GM18873 (cell line): ENCODE measurements around the gene HIP1.
"Not testable (repeated sequence)": the region's sequence is repeated elsewhere in the genome, so short reads cannot be mapped to it uniquely, and the experiment has no call there.

Experiments
- ATAC-seq: cut with Tn5 transposase; IDR thresholded peaks from one replicate; pipeline ENCODE4 v1.9.1; 2021; ENCODE audit warnings: mild to moderate bottlenecking, moderate library complexity, moderate number of reproducible peaks; ENCODE audit not compliant: unreplicated experiment, low FRiP score

HIP1 gene

DNA sequence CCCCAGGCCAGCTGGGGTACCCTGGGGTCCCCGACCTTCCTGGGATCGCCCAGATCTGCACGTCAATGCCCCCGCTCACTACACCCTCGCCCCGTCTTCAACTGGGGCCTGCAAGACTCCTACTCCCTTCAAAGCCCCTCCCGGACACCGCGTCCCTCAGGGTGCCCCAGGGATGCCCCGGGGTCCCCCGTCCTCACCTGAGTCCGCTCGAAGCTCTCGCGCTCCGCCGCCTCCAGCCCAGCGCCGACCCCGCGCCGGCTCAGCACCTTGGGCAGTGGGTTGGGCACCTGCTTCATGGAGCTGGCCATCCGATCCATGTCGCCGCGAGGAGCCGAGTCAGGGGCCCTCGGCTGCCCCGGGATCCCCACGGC is at the start of gene HIP1:
TSS of gene HIP1 (minus strand) at position 338 of the 371 bp plus-strand sequence. CDS start at position 317, 21 bp downstream.
- ATAC-seq: no peak

DNA sequence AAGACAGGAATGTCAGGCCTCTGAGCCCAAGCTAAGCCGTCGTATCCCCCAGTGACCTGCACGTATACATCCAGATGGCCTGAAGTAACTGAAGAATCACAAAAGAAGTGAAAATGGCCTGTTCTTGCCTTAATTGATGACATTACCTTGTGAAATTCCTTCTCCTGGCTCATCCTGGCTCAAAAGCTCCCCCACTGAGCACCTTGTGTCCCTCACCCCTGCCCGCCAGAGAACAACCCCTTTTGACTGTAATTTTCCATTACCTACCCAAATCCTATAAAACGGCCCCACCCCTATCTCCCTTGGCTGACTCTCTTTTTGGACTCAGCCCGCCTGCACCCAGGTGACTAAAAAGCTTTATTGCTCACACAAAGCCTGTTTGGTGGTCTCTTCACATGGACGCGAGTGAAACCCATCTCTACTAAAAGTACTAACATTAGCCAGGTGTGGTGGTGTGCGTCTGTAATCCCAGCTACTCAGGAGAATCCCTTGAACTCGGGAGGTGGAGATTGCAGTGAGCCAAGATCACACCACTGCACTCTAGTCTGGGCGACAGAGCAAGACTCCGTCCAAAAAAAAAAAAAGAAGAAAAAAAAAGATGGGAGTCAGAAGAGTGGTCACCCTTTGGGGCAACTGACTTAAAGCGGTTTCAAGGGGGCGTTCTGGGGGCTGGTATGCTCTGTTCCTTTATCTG is 49.6 kb upstream of the HIP1 start:
- ATAC-seq: not testable (repeated sequence)

DNA sequence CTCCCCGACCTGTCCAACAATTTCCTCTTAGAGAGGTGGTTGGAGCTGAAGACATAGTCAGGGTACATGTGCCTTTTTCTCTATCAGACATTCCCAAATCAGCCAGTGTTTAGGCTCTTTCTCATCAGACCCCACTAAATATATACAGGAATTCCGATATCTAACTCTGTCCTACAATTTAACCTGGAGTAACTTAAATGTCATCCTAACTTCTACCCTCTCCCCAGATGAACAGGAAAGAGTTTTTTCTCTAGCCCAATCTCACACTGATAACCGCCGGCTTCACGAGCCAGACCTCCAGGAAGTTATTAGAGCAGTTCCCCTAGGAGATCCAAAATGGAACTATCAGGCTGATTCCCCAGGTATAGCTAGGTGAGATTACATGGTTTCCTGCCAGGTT is 44.3 kb upstream of the HIP1 start:
- ATAC-seq: not testable (repeated sequence)

DNA sequence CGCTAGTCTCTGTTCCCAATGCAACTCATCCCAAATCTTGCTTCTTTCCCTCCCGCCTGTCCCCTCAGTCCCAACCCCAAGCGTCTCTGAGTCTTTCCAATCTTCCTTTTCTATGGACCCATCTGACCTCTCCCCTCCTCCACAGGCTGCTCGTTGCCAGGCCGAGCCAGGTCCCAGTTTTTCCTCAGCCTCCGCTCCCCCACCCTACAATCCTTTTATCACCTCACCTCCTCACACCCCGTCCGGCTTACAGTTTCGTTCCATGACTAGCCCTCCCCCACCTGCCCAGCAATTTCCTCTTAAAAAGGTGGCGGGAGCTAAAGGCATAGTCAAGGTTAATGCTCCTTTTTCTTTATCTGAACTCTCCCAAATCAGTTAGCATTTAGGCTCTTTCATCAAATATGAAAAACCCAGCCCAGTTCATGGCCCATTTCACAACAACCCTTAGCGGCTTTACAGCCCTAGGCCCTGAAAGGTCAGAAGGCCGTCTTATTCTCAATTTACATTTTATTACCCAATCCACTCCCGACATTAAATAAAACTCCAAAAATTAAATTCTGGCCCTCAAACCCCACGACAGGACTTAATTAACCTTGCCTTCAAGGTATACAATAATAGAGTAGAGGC is 42.0 kb upstream of the HIP1 start:
- not testable (repeated sequence) for ATAC-seq

DNA sequence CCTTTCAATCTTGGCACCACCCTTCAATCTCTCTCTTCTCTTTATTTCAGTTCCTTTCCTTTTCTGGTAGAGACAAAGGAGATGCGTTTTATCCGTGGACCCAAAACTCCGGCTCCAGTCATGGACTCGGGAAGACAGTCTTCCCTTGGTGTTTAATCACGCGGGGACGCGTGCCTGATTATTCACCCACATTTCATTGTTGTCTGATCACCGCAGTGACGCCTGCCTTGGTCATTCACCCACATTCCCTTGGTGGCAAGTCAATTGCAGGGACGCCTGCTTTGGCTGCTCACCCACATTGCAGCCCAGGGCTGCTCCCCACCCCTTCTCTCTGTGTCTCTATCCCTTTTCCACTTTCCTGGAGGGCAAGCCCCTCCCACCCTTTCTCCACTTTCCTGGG is 40.8 kb upstream of the HIP1 start:
- not testable (repeated sequence) for ATAC-seq

DNA sequence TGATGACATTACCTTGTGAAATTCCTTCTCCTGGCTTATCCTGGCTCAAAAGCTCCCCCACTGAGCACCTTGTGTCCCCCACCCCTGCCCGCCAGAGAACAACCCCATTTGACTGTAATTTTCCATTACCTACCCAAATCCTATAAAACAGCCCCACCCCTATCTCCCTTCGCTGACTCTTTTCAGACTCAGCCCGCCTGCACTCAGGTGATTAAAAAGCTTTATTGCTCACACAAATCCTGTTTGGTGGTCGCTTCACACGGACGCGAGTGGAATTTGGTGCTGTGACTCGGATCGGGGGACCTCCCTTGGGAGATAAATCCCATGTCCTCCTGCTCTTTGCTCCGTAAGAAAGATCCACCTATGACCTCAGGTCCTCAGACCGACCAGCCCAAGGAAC is 40.3 kb upstream of the HIP1 start:
- not testable (repeated sequence) for ATAC-seq

DNA sequence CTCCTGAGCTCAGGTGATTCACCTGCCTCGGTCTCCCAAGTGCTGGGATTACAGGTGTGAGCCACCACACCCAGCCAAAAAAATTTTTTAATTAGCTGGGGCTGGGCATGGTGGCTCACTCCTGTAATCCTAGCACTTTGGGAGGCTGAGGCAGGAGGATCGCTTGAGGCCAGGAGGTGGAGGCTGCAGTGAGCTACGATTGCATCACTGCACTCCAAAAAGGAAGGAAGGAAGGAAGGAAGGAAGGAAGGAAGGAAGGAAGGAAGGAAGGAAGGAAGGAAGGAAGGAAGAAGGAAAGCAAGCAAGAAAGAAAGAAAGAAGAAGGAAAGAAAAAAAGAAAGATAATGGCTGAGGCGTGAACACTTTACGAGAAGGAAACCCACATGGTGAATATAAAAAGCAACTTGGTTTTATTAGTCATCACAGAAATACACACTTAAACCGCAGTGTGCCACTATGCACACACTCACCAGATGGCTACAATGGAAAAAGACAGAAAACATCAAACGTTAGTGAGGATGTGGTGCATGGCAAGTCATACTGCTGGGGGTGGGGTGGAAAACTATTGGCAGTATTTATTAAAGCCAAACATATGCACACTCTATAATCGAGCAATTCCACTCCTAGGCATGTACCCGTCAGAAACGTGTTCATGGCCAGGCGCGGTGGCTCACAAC is 37.7 kb upstream of the HIP1 start:
- ATAC-seq: no peak

DNA sequence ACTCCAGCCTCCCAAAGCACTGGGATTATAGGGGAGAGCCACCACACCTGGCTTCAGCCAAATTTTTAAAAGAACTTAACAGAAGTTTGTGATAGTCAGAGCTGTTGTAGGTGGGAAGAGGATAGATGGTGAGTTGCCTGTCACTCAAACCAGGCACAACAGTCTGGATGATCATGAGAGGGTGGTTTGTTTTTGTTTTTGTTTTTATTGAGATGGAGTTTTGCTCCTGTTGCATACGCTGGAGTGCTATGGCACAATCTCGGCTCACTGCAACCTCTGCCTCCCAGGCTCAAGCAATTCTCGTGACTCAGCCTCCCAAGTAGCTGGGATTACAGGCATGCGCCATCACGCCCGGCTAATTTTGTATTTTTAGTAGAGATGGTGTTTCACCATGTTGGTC is 35.2 kb upstream of the HIP1 start:
- ATAC-seq: not testable (repeated sequence)

DNA sequence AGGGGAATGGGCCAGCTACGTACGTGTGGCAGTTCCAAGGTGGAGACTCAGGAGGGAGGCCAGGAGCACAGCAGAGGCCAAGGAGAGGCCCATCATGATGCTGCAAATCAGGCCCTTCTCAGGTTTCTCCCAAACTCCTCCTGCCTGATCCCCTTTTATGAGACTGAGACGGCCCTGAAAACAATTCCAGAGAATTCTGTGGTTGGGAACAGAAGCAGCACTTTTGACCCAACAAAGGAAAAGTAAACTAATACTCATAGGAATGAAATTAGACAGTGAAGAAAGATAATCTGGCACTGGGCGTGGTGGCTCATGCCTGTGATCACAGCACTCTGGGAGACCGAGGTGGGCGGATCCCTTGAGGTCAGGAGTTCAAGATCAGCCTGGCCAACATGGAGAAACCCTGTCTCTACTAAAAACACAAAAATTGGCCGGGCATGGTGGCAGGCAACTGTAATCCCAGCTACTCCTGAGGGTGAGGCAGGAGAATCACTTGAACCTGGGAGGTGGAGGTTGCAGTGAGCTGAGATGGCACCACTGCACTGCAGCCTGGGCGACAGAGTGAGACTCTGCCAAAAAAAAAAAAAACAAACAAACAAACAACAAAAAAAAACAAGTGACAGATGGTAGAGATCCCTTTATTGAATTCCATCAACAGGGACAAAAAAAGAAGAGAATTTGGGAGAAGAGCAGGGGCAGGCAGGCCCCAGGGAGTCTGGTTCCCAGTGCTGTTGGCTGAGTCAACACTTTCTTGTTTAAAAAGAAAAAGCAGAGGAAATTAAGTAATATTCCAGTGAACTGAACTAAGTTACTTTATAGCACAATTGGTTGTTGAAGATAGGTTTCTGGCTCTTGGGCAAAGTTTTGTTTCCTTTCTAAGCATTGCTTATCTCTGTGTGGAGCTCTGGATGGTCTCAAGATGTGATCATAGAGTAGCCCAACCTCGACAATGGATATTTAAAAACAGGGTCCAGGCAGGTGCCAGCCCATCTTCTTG is 33.6 kb upstream of the HIP1 start, which contains the start of gene CCL26:
TSS of gene CCL26 (minus strand) at position 131 of the 997 bp plus-strand sequence. CDS start at position 96, 35 bp downstream.
- no peak for ATAC-seq

DNA sequence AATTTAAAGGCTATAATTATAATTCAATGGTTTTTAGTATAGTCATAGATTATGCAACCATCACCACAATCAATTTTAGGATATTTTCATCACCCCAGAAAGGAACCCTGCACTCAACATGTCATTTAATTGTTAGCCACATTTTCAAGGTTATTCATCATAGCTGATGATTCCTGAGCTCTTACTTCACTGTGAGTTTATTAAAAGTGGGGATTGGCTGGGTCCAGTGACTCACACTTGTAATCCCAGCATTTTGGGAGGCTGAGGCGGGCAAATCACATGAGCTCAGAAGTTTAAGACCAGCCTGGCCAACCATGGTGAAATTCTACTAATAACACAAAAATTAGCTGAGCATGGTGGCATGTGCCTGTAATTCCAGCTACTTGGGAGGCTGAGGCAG is 32.5 kb upstream of the HIP1 start:
- no peak for ATAC-seq

DNA sequence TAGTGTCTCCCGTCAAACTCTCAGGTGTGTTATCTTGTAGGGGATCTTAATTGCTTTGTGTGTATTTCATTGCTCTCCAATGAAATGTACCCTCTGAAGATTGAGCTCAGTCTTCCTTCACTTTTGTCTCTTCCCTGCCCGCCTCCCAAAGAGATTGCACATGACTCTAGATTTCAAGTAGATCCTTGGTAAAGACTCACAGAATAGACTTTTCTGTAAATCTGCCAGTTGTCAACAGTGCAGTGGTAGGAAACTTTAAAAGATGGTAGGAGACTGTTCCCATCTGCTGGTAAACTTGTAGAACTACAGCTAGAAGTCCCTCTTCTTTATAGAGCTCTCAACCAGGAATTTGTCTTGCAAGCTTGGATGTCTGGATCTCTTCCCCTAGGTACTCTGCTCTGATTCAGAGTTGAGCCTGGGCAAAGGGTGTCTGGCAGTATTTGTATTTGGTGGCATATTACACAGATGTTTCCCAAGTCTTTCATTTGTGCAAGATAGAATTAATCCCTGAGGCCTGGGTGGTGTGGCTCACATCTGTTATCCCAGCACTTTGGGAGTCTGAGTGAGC is 23.7 kb upstream of the HIP1 start:
- ATAC-seq: no peak

DNA sequence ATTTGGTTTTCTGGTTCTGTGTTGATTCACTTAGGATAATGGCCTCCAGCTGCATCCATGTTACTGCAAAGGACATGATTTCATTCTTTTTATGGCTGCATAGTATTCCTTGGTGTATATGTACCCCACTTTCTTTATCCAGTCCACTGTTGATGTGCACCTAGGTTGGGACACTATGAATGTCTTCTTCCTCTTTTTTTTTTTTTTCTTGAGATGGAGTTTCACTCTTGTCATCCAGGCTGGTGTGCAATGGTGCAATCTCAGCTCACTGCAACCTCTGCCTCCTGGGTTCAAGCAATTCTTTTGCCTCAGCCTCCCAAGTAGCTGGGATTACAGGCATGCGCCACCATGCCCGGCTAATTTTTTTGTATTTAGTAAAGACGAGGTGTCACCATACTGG is 23.1 kb upstream of the HIP1 start:
- not testable (repeated sequence) for ATAC-seq

DNA sequence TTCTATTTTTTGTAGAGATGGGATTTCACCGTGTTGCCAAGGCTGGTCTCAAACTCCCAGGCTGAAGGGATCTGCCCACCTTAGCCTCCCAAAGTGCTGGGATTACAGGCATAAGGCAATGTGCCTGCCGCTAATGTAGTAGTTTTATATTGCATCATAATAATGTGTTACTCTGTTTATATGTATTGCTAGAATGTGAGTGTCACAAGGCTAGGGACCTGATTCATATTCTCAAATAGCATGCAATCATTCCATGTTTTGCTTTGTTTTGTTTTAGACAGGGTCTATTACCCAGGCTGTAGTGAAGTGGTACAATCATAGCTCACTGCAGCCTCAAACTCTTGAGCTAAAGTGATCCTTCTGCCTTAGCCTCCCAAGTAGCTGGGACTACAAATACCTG is 19.8 kb upstream of the HIP1 start:
- no peak for ATAC-seq

DNA sequence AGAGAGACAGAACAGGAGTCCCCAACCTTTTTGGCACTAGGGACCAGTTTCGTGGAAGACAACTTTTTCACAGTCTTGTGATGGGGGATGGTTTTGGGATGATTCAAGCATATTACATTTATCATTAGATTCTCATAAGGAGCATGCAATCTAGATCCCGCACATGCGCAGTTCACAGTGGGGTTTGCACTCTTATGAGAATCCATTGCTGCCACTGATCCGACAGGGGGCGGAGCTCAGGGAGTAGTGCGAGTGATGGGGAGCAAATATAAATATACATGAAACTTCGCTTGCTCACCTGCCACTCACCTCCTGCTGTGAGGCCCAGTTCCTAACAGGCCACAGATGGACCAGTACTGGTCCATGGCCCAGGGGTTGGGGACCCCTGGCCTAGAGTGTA is 19.1 kb upstream of the HIP1 start:
- no peak for ATAC-seq

DNA sequence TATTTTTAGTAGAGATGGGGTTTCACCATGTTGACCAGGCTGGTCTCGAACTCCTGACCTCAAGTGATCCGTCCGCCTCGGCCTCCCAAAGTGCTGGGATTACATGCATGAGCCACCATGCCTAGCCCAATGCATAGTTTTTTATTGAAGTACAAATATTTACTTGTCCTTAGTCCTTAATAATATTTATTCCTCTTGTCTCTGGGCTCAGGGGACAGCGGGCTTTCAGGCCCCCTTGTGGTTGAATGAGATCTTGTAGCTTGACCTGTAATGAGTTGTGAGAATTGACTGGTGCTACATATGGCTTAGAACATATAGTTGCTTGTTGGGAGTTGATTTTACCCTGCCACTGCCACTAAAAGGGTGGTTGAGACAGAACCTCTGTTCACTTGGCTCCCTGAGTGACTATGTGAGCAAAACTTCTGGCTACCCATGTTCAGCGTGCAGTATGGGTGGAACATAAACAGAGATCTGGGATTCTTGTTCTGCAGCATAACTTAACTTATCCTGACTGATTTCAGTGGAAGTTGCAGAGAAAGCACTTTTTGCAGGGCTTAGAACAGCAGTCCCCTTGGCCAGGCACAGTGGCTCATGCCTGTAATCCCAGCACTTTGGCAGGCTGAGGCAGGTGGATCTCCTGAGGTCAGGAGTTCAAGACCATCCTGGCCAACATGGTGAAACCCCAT is 18.4 kb upstream of the HIP1 start:
- ATAC-seq: no peak

DNA sequence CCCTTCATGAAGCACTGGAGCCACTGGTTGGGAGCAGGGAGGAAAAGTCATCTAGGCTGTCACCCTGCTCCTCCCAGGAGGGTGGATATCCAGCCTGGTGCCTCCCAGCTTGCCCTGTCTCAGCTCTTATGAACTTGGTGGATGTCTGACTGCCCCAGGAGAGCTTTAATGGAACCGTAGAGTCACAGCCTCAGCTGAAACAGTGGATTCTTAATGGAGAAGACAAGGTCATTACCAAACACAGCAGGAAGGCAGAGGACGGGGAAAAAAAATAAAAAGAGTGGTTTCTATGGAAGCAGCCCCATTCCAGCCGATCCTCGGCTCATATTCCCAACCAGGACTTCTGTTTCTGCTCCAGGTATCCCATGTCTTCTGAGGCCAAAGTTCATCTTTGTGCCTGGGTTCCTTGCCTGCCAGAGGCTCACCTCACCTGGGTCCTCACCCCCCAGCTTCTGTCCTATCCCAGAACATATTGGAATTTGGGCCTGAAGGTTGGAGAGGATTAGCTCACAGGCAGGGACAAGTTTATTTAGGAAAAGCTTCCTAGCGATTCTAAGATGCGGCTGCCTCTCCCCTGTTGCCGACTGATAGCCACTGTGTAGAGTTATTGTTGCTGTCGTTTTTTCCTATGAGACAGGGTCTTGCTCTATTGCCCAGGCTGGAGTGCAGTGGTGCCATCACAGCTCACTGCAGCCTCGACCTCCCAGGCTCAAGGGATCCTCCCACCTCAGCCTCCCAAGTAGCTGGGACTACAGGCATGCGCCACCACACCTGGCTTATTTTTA is 17.7 kb upstream of the HIP1 start:
- ATAC-seq: no peak

DNA sequence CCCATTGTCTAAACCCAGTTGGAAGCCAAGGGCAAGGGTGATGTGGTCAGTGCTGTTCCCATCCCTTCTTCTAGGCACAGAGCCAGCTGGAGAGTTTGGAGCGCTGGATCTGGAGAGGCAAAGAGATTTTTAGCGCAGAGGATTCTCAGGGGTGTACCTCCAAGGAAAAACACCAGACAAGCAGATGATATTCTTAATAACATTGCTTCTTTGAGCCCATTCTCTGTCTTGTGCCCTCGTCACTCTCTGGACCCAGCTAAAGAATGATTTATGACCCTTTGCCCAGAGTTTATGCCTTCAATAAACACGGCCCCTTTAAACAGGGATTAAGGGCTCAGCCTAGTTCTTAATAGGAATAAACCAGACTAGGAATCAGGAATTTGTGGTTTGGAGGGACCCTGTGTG is 4.7 kb upstream of the HIP1 start:
- ATAC-seq: no peak

DNA sequence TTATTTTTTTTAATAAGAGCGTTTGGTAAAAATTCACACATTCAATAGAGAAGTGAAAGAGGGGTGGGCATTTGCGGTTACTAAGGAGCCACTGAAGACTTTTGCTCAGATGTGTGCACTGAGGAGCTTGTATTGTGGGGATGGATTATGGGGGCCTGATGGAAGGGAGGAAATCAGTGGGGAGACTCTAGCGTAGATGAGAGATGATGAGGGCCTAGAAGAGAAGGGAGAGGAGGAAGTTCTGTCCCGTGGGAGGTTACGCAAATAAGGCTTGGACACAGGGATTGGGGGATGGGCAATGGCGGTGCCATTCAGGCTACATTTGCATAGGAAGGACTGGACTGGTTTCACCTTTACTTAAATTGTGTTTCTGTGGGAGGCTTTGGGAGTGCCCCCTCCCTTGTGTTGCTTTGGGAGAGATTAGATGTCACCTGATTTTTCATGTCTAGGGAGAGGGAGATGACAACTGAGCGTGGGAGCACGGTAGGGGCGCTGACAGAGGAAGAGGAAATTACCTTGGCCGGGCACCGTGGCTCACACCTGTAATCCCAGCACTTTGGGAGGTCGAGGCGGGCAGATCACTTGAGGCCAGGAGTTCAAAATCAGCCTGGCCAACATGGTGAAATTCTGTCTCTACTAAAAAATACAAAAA is 2.2 kb upstream of the HIP1 start:
- ATAC-seq: no peak
